Right kidney (tissue), 1 donor: ENCODE measurements around the gene FMN1.

Experiments used
- DNase-seq: peaks from one replicate; pipeline ENCODE4 v3.0.0-alpha.2; 2016

The FMN1 gene

DNA sequence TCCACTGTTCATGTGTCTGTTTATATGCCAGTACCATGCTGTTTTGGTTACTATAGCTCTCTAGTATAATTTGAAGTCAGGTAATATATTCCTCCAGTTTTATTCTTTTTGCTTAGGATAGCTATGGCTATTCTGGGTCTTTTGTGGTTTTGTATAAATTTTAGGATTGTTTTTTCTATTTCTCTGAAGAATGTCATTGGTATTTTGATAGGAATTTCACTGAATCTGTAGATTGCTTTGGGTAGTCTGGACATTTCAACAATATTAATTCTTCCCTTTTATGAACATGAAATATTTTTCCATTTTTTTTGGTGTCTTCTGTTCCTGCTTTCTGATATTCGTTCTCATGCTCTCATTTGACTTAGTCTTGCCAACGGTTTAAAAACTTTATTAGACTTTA, 437.1 kb downstream of the FMN1 start:
- DNase-seq = no peak

DNA sequence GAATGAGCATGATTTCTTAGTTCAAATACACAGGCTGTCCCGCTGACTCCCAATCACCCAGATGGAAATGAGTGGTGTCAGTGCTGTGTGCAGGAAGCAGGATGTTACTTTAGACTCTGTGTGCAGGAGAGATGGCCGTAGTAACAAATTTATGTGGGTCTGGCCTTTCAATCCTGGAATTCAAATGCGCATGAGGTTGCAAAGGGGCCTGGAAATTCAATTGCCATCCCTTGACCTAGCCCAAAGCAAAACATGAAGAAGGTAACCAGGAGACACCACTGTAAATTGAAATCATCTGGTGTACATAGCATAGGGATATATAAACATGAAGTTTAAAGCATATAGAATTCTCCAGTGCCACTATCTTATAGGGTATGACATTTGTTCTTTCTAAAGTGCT, 443.5 kb downstream of the FMN1 start:
- no peak for DNase-seq

- DNase-seq = no peak
These were observed 446.6 kb downstream of the FMN1 start for GRCh38 chr15:32747921-32748342.

DNA sequence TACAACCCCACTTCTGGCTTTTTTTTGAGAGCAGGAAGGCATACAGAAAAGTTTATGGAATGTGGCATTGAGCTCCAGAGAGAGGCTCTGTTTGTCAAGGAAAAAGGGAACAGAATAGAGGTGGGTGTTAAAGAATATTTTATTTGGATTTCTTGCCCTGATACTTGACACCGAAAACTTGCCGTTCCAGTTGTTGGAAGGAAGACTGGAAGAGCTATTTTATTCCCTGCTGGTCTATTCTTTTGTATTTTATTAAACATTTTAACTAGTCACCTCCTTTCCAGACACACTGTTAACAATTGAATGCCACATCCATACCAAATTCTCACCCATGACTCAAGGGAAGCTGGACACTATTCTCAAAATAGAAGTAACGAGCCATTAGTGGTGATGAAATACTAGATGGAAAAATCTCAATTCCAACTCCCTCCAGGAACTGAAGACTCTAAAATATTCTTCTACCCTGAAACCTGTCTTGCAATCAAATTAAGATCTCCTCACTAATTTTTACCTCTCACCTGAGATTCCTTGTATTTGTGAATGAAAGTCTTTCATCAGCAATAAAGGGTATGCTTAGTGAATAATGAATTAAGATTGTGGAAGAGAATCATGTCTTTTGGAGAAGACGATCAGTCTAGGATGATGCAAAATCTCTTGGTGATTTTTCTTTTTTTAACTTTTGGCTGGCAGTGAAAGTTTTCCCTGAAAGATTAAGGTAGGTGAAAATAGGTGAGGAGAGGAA, 448.2 kb downstream of the FMN1 start:
- DNase-seq = no peak

- DNase-seq = no peak
These were observed 450.9 kb downstream of the FMN1 start for GRCh38 chr15:32743411-32744140.

GRCh38 chr15:32739522-32740063, 454.9 kb downstream of the FMN1 start:
- no peak for DNase-seq

- no peak for DNase-seq
These were observed 455.8 kb downstream of the FMN1 start for GRCh38 chr15:32738666-32739065.

DNA sequence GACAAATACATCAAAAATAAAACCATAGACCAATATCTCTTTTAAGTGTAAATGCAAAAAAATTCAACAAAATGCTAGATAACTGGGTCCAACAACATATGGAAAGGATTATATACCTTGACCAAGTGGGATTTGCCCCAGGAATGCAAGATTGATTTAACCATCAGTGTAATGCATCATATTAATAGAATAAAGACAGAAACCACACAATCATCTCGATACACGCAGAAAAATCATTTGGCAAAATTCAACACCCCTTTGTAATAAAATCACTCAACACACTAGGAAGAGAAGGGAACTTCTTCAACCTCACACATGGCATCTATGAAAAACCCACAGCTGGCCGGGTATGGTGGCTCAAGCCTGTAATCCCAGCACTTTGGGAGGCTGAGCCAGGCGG, 457.2 kb downstream of the FMN1 start:
- DNase-seq = no peak

- no peak for DNase-seq
These were observed 457.8 kb downstream of the FMN1 start for GRCh38 chr15:32736701-32737061.

DNA sequence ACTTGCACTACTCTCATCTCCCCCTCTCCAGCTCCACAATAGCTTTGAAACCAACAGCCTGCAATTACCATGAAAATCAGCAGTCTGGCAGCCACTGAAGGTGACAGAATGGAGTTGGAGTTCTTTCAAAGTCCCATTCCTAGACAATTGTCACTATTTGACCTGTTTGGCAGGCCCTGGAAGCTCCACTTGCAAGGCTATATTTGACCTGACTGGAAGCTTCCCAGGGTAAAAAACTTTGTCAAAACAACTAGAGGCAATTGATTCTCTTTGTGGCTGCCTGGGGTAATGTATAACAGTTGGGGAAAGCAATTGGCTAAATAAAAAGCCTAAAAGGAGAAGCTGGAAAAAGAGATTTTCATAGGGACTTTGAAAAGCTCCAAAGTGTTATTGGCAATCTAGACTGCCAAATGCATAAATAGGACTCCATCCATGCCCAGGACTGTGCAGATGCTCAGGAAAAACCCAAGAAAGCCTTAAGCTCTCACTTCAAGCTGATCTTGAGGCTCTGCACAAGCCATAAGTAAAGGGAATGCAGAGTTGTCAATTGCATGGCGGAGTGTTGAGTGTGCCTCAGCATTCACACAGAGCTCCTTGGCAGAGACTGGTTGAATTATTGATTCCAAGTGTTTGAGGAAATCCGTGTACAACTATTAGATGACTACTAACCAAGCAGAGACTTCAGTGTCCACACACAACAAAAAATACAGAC, 458.4 kb downstream of the FMN1 start:
- DNase-seq = no peak

- no peak for DNase-seq
These were observed 461.2 kb downstream of the FMN1 start for GRCh38 chr15:32733281-32733680.

GRCh38 chr15:32732574-32733157, 461.8 kb downstream of the FMN1 start:
- no peak for DNase-seq

GRCh38 chr15:32730677-32731654, 463.5 kb downstream of the FMN1 start:
- DNase-seq = peak; percentile 37

GRCh38 chr15:32729700-32730395, 464.7 kb downstream of the FMN1 start:
- no peak for DNase-seq

DNA sequence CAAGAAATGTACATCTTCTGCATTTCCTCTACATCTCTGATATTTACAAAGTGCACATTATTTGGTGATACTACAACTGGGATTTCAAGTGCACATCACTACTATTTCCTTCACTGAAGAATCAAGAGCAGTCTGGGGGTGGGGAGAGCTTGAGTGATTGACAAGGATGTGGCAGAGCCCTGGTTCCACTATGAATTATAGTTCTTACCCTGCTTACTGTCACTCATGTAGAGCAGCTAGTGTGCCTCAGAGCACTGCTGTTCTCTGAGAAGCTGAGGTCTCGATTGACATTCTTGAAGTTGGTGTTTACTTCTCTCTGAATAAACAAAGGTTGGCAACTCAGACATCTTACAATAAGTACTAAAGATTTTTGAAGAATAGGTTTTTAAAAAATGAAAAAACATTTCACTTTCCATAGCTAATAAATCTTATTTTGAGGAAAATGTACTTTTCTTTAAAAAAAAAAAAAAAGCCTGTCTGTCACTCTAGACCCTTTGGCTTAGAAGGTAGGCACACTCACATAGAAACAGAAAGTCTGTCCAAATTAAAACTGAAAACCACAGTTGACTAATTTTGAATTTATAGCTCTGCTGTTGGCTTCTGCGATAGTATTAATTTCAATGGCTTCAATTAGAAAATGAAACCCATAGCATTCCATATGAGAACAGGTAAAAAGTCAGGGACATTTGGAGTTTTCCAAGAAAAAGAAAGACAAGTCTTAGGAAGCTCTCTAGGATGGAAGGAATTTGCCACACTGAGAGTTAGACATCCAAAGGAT, 471.2 kb downstream of the FMN1 start:
- DNase-seq = no peak

GRCh38 chr15:32722136-32722535, 472.4 kb downstream of the FMN1 start:
- no peak for DNase-seq

GRCh38 chr15:32721596-32721995, 472.9 kb downstream of the FMN1 start:
- DNase-seq = no peak

DNA sequence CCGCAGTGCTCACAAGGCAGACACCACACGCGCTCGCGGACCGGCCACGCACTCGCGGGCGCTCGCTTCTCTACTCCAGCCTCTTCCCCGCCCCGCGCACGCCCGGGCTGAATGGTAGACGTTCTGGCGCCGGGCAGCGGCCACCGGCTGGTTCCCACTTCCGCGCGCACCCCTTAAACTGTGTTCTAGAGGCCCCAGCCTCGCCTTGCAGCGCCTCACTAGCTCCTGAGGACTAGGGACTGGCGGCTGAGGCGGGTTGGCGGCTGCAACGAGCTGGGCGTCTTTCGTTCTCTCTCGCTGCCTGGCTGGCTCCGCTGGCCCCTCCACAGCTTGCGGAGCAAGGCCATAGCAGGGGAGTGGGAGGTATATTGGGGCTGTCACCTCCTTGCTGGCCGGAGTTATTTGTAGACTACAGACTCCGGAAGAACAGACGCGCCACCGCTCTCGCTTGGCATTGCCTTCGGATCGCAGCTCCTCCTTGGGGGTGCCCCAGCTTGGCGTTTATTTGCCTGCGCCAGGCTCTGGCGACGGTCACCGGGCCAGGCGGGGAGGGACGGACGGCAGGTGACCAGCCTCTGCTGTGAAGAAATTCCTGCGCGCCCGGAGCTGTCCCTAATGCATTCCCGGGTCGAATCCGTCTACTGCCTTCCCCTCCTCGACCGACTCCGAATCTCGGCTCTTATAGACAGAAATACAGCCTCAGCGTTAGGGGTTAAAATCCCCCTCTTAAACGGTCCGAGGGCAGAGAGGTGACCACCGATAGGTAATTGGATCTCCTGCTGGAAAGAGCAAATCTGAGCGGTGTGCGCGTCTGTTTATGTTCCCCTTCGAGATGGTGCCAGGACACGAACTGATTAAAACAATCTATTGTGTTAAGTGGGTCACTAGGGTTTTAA, 475.4 kb downstream of the FMN1 start:
- DNase-seq = peak; percentile 74
